ENCODE results near the gene EXD3. TPM values are rescaled to one million over a fixed set of nuclear protein-coding genes. Genes with fewer than 3 reads are reported as not detected.
A peak's percentile ranks its signal among the peaks of the same experiment; 100 is the strongest.

The EXD3 gene
- total RNA-seq, 1 experiment from 2014 or later, result 15.3 TPM

GRCh38 chr9:137321726-137322361 is 101.1 kb downstream of the EXD3 start:
- no peak overlapping the region for H3K18ac ChIP-seq (ENCODE audit: insufficient read length, low read depth, low read length)
- H3K27ac Mint-ChIP-seq, result peak overlapping the region in 1 of 3 experiments; percentile 20; a peak in 2 of 7 replicates

More at GRCh38 chr9:137321726-137322361, 101.1 kb downstream of the EXD3 start:
- TF ChIP-seq CTCF (conservative IDR thresholded peaks at IDR 0.05), result no peak
- no peak overlapping the region for H2BK20ac ChIP-seq (ENCODE audit: low read depth, low read length, poor library complexity, severe bottlenecking)
- H2BK5ac ChIP-seq (ENCODE audit: insufficient read length, low read length), result no peak overlapping the region
- H3K4me2 ChIP-seq (ENCODE audit: insufficient read depth, insufficient read length, low read length), result no peak overlapping the region
- H3K23me2 ChIP-seq (ENCODE audit: insufficient read length, low read depth, low read length, poor library complexity, severe bottlenecking), result no peaks in the 10 kb centered on the region
- no peak overlapping the region for H2BK120ac ChIP-seq (ENCODE audit: low read depth, low read length, poor library complexity, severe bottlenecking)
- H3K4me3 Mint-ChIP-seq, result no peak overlapping the region
- H3K9ac ChIP-seq (ENCODE audit: extremely low read depth, insufficient read length, low read length), result no peak overlapping the region
- peaks cover 9% of the 10 kb centered on the region for H3K27me3 Mint-ChIP-seq (ENCODE audit: low read depth)
- no peak overlapping the region for H2BK12ac ChIP-seq (ENCODE audit: insufficient read length, low read depth, low read length)
- H3K4ac ChIP-seq (ENCODE audit: low read depth, low read length), result no peak overlapping the region
- no peak overlapping the region for H3K56ac ChIP-seq (ENCODE audit: insufficient read length, low read depth, low read length)
- H3K27me3 ChIP-seq (ENCODE audit: insufficient read depth, low read length), result no peaks in the 10 kb centered on the region
- H3K4me1 Mint-ChIP-seq, result peaks cover under 1 to 7% of the 10 kb centered on the region in 2 experiments; a peak in 1 of 4 replicates
- H3K4me1 ChIP-seq (ENCODE audit: insufficient read depth, low read length), result peaks cover 1% of the 10 kb centered on the region; the same call in 1 of the 2 replicates
- no peaks in the 10 kb centered on the region for H3K79me1 ChIP-seq (ENCODE audit: insufficient read depth, low read depth, low read length, poor library complexity, severe bottlenecking)
- no peak overlapping the region for H3K23ac ChIP-seq (ENCODE audit: insufficient read length, low read depth, low read length)
- H4K91ac ChIP-seq (ENCODE audit: insufficient read length, low read depth, low read length), result no peak overlapping the region
- H2AFZ ChIP-seq (ENCODE audit: low read length), result no peak overlapping the region
- no peak overlapping the region for H3T11ph ChIP-seq (ENCODE audit: low read length)
- no peak overlapping the region for H2AK5ac ChIP-seq (ENCODE audit: insufficient read length, low read length)
- H2BK15ac ChIP-seq (ENCODE audit: low read depth, low read length), result no peak overlapping the region; the same call in 1 of the 2 replicates
- H4K8ac ChIP-seq (replicated peaks; ENCODE audit: insufficient read length, low read depth, low read length), result no peak overlapping the region
- H4K5ac ChIP-seq (ENCODE audit: insufficient read length, low read depth, low read length), result no peak overlapping the region
- no peaks in the 10 kb centered on the region for H3K9me3 ChIP-seq (ENCODE audit: control insufficient read depth, low read depth, low read length)
- peaks cover 4 to 8% of the 10 kb centered on the region in 2 experiments; a peak in 3 of 5 replicates for H3K9me3 Mint-ChIP-seq
- H3K27ac ChIP-seq (ENCODE audit: insufficient read length, low read depth, low read length), result no peak overlapping the region
- no peak for DNase-seq
- H4K20me1 ChIP-seq (ENCODE audit: control insufficient read depth, insufficient read depth, insufficient read length), result no peaks in the 10 kb centered on the region
- no peaks in the 10 kb centered on the region for H3K79me2 ChIP-seq (ENCODE audit: insufficient read depth, low read length)
- no peaks in the 10 kb centered on the region for H3K36me3 Mint-ChIP-seq (ENCODE audit: insufficient read depth in 1 of 3, low read depth in 3 of 3)
- H3K14ac ChIP-seq (ENCODE audit: insufficient read depth, low read length), result no peak overlapping the region; the same call in 1 of the 2 replicates
- no CpG with 5 or more reads among the region's 22 CpGs for WGBS (ENCODE audit: extremely low coverage, insufficient read length, low lambda C conversion rate)
